Pons (tissue), 1 donor: ENCODE measurements around the gene USP38.
"Not testable (repeated sequence)": the region's sequence is repeated elsewhere in the genome, so short reads cannot be mapped to it uniquely, and the experiment has no call there.

ENCODE experiments used
- DNase-seq: peaks from one replicate; pipeline ENCODE4 v3.0.0-alpha.2; 2016; ENCODE audit warnings: low spot score

Gene USP38

DNA sequence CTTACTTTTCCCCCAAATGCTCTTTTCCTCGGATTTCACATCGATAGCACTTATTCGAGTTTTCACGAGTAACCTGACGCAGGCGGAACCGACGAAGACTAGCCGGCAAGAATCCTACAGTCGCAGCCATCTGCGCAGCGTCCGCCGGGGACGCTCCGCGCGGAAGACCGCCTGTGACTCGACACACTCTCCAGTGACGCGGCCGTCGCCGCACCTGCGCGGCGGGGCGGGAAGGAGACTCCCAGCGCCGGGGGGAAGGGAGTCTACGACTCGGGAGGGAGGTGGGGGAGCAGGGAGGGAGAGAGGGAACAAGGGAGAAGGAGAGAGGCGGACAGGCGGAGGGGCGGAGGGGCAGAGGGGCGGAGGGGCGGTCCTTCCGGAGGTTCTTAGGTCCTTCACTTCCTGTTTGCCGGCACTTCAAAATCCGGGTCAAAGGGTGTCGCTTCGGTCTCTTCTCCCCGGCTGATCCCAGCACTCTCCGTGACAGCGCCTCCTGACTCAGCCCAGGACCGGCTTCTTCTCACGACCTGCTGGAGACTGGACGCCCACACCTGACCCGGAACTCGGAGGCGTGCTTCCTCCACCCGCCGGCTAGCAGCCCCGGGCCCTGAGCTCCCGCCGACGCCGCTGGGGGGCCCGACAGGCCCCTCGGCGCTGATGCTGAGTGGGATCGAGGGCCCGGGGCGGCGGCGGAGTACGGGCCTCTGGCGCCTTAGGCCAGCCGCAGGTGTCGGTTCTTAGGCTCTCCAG, at the start of gene USP38:
Gene USP38, plus strand, starts transcription at position 415 of the 750 bp plus-strand sequence. CDS start 534 bp downstream, outside the sequence.
- DNase-seq: peak; percentile 95

- no peak for DNase-seq
Observed at GRCh38 chr4:143135358-143135757, 49.4 kb upstream of the USP38 start.

- no peak for DNase-seq
Observed at GRCh38 chr4:143140696-143141095, 44.0 kb upstream of the USP38 start.

DNA sequence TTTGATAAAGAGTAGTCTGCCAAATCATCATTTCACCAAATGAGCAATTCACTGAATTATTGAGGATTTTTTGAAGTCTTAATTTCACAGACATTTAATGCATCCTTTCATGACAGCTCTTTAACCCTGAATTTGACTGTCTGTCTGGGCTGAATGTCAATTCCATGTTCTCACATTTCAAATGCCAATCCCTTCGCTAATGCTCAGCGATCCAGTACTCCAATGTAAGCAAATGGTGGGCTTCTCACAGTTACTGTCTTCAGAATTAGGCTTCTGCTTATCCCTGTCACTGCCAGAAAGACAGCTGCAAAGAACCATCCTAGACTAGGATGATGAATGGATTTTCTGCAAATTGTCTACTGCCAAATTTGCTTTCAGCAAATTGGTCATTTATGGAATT, 36.2 kb upstream of the USP38 start:
- DNase-seq: no peak

- DNase-seq: no peak
Observed at GRCh38 chr4:143156853-143157252, 27.9 kb upstream of the USP38 start.

DNA sequence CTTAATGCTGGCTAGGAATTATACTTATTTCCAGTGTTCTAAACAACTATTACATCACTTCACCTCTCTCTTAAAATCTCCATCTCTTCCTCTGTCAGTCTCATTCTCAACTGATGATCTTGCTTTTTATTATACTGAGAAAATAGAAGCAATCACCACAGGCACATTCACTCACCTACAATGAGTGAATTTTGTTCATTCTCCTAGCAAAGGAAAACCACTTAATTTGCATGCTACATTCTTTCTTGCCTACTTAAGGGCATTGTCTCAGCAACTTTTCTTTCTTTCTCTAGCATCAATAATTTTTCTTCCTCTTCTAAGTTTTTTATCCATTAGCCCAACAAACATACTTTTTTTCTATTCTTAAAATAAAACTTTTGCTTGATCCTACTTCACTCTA, 21.1 kb upstream of the USP38 start:
- DNase-seq: no peak

GRCh38 chr4:143166722-143167121, 18.0 kb upstream of the USP38 start:
- DNase-seq: not testable (repeated sequence)

- no peak for DNase-seq
Observed at GRCh38 chr4:143178923-143179322, 5.8 kb upstream of the USP38 start.

DNA sequence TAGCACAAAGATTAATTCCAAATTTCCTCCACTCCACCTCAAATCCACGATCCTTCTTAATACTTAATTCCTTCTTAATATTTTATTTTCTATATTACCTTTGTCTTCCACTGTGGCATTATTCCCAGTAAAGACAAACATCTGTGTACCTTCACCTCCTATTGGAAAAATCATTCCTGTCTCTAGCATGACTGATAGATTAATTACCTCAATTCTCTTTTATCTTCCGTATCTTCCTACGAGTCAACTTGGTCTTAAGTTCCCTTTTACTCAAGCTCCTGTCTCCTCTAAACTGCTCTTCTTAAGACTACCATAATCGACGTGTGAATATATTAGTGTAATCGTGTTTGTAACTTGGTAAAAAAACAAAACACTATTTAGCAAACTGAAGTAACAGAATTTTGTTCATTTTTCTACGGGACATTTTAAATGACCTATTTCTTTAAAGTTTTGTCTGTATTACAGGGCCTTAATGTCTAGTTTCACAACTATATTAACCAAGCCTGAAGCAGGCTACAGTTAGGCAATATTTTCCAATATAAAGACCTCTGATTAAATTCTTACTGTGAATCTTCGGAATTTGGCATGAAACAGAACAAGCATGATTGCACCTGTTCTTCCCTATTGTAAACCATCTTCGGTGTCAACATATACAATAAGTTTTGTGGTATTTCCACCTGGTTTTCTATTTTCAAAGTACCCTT, 1.1 kb upstream of the USP38 start:
- peak; percentile 26 for DNase-seq

DNA sequence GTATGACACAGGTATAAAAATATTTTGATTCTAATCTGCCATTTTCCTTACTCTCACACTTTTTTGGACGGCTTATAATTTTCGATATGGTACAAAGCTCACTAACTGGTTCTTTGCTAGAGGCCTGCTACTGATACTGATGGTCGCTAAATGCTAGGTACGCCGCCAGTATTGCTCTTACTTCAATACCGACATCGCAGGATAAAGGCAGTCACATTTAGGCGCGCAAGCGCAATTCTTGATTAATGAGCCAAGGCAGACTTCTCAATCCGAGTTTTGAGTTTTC, 557 bp upstream of the USP38 start:
- peak; percentile 74 for DNase-seq

- DNase-seq: no peak
Observed at GRCh38 chr4:143185253-143186107, 763 bp downstream of the USP38 start.

- DNase-seq: peak; percentile 38
Observed at GRCh38 chr4:143186212-143186611, 1.5 kb downstream of the USP38 start.

DNA sequence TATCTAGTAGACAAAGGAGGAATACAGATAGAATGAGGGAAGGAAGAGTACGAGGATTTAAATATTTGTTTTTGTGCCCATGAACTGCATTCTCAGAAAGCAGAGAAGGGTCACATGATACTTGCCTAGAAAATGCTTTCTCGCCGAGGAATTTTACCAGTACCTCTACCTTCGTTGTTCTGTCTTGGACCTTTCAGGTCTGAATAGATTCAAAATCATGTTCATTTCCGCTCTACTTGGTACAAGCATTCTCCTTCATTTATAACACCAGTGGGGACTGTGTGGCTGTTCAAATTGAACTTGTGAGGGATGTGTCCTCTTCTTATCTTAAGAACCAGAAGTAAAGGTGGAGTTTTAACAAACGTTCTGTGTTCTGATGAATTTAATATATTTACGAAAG, 1.9 kb downstream of the USP38 start:
- peak; percentile 32 for DNase-seq

GRCh38 chr4:143188136-143189088, 3.7 kb downstream of the USP38 start:
- DNase-seq: no peak

DNA sequence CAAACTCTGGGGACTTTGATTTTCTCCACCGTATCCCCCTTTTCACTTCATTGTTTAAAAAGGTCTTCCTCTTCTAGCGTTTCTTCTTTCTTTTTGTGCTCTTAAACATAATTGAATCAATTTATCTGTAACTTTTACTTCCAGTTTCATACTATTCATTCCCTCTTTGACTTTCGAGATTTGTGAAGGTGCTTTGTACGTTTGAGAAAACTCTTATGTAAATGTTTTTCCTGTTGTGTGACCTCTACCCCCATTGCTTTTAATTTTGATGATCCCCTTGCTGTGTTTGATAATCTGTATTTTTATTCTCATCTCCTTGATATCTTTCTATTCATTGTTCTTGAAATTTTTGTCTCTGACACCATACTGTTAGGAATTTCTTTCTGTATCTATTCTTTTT, 4.8 kb downstream of the USP38 start:
- DNase-seq: no peak

DNA sequence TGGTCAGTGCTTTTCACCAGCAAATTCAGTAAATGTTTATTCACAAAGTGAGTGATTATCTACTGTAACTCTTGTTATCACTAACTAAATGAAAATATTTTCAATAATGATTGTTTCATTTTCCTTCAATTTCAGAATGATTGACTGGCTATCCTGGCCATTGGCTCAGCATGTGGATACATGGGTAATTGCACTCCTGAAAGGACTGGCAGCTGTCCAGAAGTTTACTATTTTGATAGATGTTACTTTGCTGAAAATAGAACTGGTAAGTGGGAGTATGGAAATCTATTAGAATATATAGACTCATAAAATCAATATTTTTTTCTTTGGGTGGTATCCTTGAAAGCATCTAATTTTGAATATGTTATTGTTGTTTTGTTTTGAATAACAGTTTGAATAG, 10.9 kb downstream of the USP38 start:
- no peak for DNase-seq

DNA sequence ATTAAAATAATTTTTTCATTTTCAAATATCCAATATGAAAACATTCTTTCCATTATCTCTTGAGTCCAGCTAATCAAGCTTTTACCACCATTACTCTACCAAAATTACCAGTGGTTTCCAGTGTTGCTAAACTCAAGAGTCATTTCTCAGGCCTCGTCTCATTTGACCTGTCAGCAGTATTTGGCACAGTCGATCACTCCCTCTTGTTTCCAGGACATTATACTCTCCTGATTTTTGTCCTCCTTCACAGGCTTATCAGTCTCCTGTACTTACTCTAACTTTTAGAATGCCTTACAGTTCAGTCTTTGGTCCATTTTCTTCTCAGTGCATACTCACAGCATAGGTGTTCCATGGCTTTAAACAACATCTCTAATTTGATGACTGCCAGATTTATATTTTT, 11.6 kb downstream of the USP38 start:
- DNase-seq: no peak

- no peak for DNase-seq
Observed at GRCh38 chr4:143199503-143199902, 14.8 kb downstream of the USP38 start.

DNA sequence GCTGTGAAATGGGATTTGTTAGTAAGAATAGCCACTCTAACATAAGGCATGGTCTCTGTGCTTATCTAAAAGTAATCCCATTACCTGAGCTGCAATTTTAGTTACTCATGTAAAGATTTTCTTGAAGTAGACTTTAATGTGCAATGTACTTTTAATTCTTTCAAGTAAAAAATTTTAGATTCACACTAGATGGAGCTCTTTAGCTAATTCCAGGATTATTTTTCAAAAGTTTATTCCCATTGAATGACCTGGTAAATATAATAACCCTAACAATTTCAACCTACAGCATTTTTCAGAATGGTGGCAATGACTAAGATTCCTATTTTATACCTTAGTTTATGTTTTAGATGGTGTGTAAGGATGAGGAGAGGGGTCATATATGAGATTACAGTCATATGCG, 18.1 kb downstream of the USP38 start:
- DNase-seq: peak; percentile 51

- DNase-seq: no peak
Observed at GRCh38 chr4:143203577-143203976, 18.9 kb downstream of the USP38 start.

- DNase-seq: peak; percentile 67
Observed at GRCh38 chr4:143207555-143207954, 22.8 kb downstream of the USP38 start.

GRCh38 chr4:143212566-143212965, 27.8 kb downstream of the USP38 start:
- DNase-seq: no peak
